Pons (tissue), 1 donor: ENCODE measurements around the gene ORAI2.
"Not testable (repeated sequence)": the region's sequence is repeated elsewhere in the genome, so short reads cannot be mapped to it uniquely, and the experiment has no call there.

ENCODE experiments used
- DNase-seq: peaks from one replicate; pipeline ENCODE4 v3.0.0-alpha.2; 2016; ENCODE audit warnings: low spot score

Gene ORAI2

GRCh38 chr7:102469972-102470825, 36.8 kb downstream of the ORAI2 start:
- DNase-seq = no peak

GRCh38 chr7:102471791-102472125, 38.4 kb downstream of the ORAI2 start:
- no peak for DNase-seq

- no peak for DNase-seq
Measured at GRCh38 chr7:102472126-102473041, 39.0 kb downstream of the ORAI2 start.

GRCh38 chr7:102473271-102473991, 40.1 kb downstream of the ORAI2 start:
- no peak for DNase-seq

- not testable (repeated sequence) for DNase-seq
Measured at GRCh38 chr7:102474116-102474515, 40.7 kb downstream of the ORAI2 start.

- DNase-seq = not testable (repeated sequence)
Measured at GRCh38 chr7:102474736-102475435, 41.5 kb downstream of the ORAI2 start.

- not testable (repeated sequence) for DNase-seq
Measured at GRCh38 chr7:102478314-102479208, 45.2 kb downstream of the ORAI2 start, which contains the start of gene POLR2J. TSS of gene POLR2J (minus strand) at chr7:102478922. CDS start at chr7:102478860, 62 bp downstream.

- not testable (repeated sequence) for DNase-seq
Measured at GRCh38 chr7:102479209-102479584, 45.8 kb downstream of the ORAI2 start.

GRCh38 chr7:102479982-102480637, 46.7 kb downstream of the ORAI2 start:
- DNase-seq = not testable (repeated sequence)

- DNase-seq = not testable (repeated sequence)
Measured at GRCh38 chr7:102481962-102482361, 48.6 kb downstream of the ORAI2 start.

GRCh38 chr7:102484317-102484716, 50.9 kb downstream of the ORAI2 start:
- not testable (repeated sequence) for DNase-seq

GRCh38 chr7:102490529-102491075, 57.2 kb downstream of the ORAI2 start:
- not testable (repeated sequence) for DNase-seq

- DNase-seq = not testable (repeated sequence)
Measured at GRCh38 chr7:102493220-102493935, 60.0 kb downstream of the ORAI2 start.

GRCh38 chr7:102494026-102494425, 60.7 kb downstream of the ORAI2 start:
- DNase-seq = not testable (repeated sequence)

- DNase-seq = not testable (repeated sequence)
Measured at GRCh38 chr7:102494473-102495149, 61.2 kb downstream of the ORAI2 start.

- not testable (repeated sequence) for DNase-seq
Measured at GRCh38 chr7:102496861-102497260, 63.5 kb downstream of the ORAI2 start.

- DNase-seq = not testable (repeated sequence)
Measured at GRCh38 chr7:102497308-102497707, 63.9 kb downstream of the ORAI2 start.

- DNase-seq = not testable (repeated sequence)
Measured at GRCh38 chr7:102498321-102498720, 64.9 kb downstream of the ORAI2 start.
